ENCODE results near the gene USP6NL. TPM values are rescaled to one million over a fixed set of nuclear protein-coding genes. Genes with fewer than 3 reads are reported as not detected.

The USP6NL gene
- total and polyA plus RNA-seq, 3 donors from 2014 or later: 50.4 to 64.9 (median 56.1) TPM

DNA sequence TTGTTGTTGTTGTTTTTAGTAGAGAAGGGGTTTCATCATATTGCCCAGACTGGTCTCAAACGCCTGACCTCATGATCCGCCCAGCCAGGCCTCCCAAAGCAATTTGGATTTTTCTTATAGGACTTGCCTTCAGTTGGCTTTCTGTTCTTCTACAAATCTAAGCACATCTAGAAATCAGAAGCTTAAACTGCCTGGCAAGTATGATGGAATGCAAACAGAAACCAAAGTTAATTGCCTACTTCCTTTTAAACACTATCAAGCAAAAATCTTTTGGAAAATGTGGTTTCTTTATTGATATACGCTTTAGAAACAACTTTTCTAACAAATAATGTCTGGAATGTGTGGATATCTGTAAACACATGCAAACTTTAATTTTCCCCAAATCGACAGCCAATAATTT, 64.9 kb downstream of the USP6NL start:
- DNase-seq: no peak
- H3K4me3 ChIP-seq: no peak overlapping the region
- H3K36me3 ChIP-seq (ENCODE audit: low read depth, missing control alignments): no peaks in the 10 kb centered on the region
- 90 to 94% methylated on average over 4 of the region's 4 CpGs for WGBS, 2 donors
- intact Hi-C loops (cut with DNase I; ENCODE audit: low total_unique reads): no loop called here
- no peaks in the 10 kb centered on the region for H3K4me1 ChIP-seq
- H3K9me3 ChIP-seq: no peaks in the 10 kb centered on the region
- H3K27me3 ChIP-seq: no peaks in the 10 kb centered on the region
- no peak overlapping the region for H3K27ac ChIP-seq
- TF ChIP-seq POLR2A (IDR thresholded peaks at IDR 0.05): no peak
- TF ChIP-seq, protein P1, sequence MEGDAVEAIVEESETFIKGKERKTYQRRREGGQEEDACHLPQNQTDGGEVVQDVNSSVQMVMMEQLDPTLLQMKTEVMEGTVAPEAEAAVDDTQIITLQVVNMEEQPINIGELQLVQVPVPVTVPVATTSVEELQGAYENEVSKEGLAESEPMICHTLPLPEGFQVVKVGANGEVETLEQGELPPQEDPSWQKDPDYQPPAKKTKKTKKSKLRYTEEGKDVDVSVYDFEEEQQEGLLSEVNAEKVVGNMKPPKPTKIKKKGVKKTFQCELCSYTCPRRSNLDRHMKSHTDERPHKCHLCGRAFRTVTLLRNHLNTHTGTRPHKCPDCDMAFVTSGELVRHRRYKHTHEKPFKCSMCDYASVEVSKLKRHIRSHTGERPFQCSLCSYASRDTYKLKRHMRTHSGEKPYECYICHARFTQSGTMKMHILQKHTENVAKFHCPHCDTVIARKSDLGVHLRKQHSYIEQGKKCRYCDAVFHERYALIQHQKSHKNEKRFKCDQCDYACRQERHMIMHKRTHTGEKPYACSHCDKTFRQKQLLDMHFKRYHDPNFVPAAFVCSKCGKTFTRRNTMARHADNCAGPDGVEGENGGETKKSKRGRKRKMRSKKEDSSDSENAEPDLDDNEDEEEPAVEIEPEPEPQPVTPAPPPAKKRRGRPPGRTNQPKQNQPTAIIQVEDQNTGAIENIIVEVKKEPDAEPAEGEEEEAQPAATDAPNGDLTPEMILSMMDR (IDR thresholded peaks at IDR 0.05): no peak

DNA sequence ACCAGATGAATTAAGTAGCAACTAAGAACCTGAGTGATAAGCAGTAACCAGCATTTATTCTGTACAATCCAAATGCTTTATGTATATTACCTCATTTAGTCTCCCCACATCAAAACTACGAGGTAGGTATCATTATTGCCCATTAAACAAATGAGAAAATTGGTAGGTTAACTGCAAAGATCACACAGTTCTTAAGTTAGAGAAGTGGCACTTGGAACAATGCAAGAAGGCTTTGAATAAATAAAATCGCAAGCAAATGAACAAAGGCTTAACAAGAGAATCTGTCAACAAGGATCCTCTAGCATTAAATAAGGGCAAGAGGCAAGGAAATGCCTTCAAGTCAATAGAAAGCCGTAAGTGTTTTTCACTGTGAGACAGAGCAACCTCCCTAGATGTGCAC, 70.2 kb downstream of the USP6NL start:
- Histone ChIP-seq H3K36me3 (ENCODE audit: low read depth, missing control alignments) (no peaks in the 10 kb centered on the region), H3K27ac (no peak overlapping the region), H3K4me3 (no peak overlapping the region), H3K27me3 (no peaks in the 10 kb centered on the region), H3K4me1 (no peaks in the 10 kb centered on the region), H3K9me3 (no peaks in the 10 kb centered on the region)
- DNase-seq: no peak
- no peak for TF ChIP-seq POLR2A (IDR thresholded peaks at IDR 0.05)
- TF ChIP-seq, protein P1 (IDR thresholded peaks at IDR 0.05): no peak
- 94 to 95% methylated on average over 3 of the region's 3 CpGs for WGBS, 2 donors
- intact Hi-C loops (cut with DNase I; ENCODE audit: low total_unique reads): no loop called here

DNA sequence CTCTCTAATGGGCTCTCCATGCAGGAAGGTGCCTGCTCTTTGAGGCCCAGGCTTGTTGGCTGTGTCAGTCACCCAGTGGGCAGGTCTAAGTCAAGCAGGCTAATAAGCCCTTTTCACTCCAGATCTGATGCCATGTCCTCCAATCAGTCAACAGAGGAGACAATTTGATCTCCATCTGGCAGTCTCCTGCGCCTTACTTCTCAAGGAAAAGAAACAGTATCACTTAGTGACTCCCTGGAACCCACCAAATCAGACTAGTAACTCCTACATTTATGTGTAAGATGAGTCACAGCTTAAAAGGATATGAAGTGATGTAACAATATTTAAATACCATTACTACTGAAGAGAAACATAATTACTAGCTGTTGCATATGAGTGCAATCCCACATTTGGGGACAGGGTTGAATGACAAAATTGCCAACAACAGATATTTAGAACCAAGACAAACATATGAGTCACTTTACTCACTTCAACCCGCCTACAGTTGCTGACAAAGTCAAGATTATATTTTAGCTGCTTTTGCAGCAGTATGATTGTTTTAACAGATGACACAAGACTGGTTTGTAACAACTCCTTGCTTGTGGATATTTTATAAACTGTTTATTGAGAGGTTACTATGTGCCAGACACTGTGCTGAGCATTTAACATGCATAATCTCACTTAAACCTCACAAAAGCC, 72.1 kb downstream of the USP6NL start:
- TF ChIP-seq, protein P1 (IDR thresholded peaks at IDR 0.05): no peak
- TF ChIP-seq POLR2A (IDR thresholded peaks at IDR 0.05): no peak
- Histone ChIP-seq H3K4me1 (no peaks in the 10 kb centered on the region), H3K27ac (no peak overlapping the region), H3K27me3 (no peaks in the 10 kb centered on the region), H3K9me3 (no peaks in the 10 kb centered on the region), H3K36me3 (ENCODE audit: low read depth, missing control alignments) (no peaks in the 10 kb centered on the region), H3K4me3 (no peak overlapping the region)
- intact Hi-C loops (cut with DNase I; ENCODE audit: low total_unique reads): loop anchor here (10.0 kb wide), 1 partner anchor 75 kb away; the partner anchor contains the start of gene USP6NL
- 66 to 73% methylated on average over 2 of the region's 2 CpGs for WGBS, 2 donors
- no peak for DNase-seq

DNA sequence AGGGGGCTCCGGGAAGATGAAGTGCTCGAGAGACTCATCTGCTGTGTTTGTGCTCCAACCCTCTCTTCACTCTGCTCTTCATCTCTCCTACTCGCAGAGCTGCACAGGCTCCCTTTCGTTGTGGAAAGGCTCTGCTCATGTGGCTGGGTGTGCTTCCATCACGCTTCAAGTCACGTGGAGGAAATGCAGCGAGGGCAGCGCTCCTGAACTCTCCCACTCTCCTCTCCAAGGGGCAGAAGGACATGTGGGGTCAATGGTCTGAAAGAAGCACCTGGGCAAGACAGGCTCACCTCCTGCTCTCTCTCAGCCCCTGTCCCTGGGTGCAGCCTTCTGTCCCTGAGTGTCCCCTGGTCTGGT, 72.6 kb downstream of the USP6NL start:
- H3K27me3 ChIP-seq: no peaks in the 10 kb centered on the region
- no peak for DNase-seq

More for the DNA sequence above, 72.6 kb downstream of the USP6NL start:
- Histone ChIP-seq H3K4me3 (no peak overlapping the region), H3K27ac (no peak overlapping the region), H3K36me3 (ENCODE audit: low read depth, missing control alignments) (no peaks in the 10 kb centered on the region), H3K9me3 (no peaks in the 10 kb centered on the region), H3K4me1 (no peaks in the 10 kb centered on the region)
- intact Hi-C loops (cut with DNase I; ENCODE audit: low total_unique reads): loop anchor here (10.0 kb wide), 1 partner anchor 76 kb away; the partner anchor contains the start of gene USP6NL
- 90 to 96% methylated on average over 8 of the region's 8 CpGs for WGBS, 2 donors
- no peak for TF ChIP-seq POLR2A (IDR thresholded peaks at IDR 0.05)
- TF ChIP-seq, protein P1 (IDR thresholded peaks at IDR 0.05): no peak

All from testis (tissue), 3 donors.